ENCODE data around the gene COMMD7.

COMMD7 gene

GRCh38 chr20:32681175-32682084 is 61.8 kb downstream of the COMMD7 start:
- no peak for DNase-seq (ENCODE audit: low read depth in 3 of 3, low spot score in 1 of 3)

GRCh38 chr20:32680544-32681174 is 62.6 kb downstream of the COMMD7 start:
- no peak for DNase-seq (ENCODE audit: low read depth in 3 of 3, low spot score in 1 of 3)

GRCh38 chr20:32678948-32679347 is 64.3 kb downstream of the COMMD7 start:
- no peak for DNase-seq (ENCODE audit: low read depth in 3 of 3, low spot score in 1 of 3)

GRCh38 chr20:32675223-32675975 is 67.9 kb downstream of the COMMD7 start:
- no peak for DNase-seq (ENCODE audit: low read depth in 3 of 3, low spot score in 1 of 3)

GRCh38 chr20:32674362-32674789 is 68.9 kb downstream of the COMMD7 start:
- peak; percentile 33 to 55 (median 45) for DNase-seq (ENCODE audit: low read depth in 3 of 3, low spot score in 1 of 3)

GRCh38 chr20:32672982-32673851 is 70.0 kb downstream of the COMMD7 start:
- no peak for DNase-seq (ENCODE audit: low read depth in 3 of 3, low spot score in 1 of 3)

- DNase-seq (ENCODE audit: low read depth in 3 of 3, low spot score in 1 of 3) = no peak
Observed at GRCh38 chr20:32672394-32672981, 70.8 kb downstream of the COMMD7 start.

- no peak for DNase-seq (ENCODE audit: low read depth in 3 of 3, low spot score in 1 of 3)
Observed at GRCh38 chr20:32670773-32671455, 72.4 kb downstream of the COMMD7 start.

GRCh38 chr20:32667027-32667426 is 76.2 kb downstream of the COMMD7 start:
- no peak for DNase-seq (ENCODE audit: low read depth in 3 of 3, low spot score in 1 of 3)

GRCh38 chr20:32664678-32665159 is 78.5 kb downstream of the COMMD7 start:
- no peak for DNase-seq (ENCODE audit: low read depth in 3 of 3, low spot score in 1 of 3)

GRCh38 chr20:32664012-32664677 is 79.1 kb downstream of the COMMD7 start:
- no peak for DNase-seq (ENCODE audit: low read depth in 3 of 3, low spot score in 1 of 3)

GRCh38 chr20:32663335-32664011 is 79.8 kb downstream of the COMMD7 start:
- no peak for DNase-seq (ENCODE audit: low read depth in 3 of 3, low spot score in 1 of 3)

- no peak for DNase-seq (ENCODE audit: low read depth in 3 of 3, low spot score in 1 of 3)
Observed at GRCh38 chr20:32661820-32662528, 81.3 kb downstream of the COMMD7 start.

GRCh38 chr20:32660661-32661060 is 82.6 kb downstream of the COMMD7 start:
- no peak for DNase-seq (ENCODE audit: low read depth in 3 of 3, low spot score in 1 of 3)

- DNase-seq (ENCODE audit: low read depth in 3 of 3, low spot score in 1 of 3) = no peak
Observed at GRCh38 chr20:32656827-32657226, 86.4 kb downstream of the COMMD7 start.

GRCh38 chr20:32655903-32656512 is 87.3 kb downstream of the COMMD7 start:
- DNase-seq (ENCODE audit: low read depth in 3 of 3, low spot score in 1 of 3) = no peak

GRCh38 chr20:32652739-32653526 is 90.3 kb downstream of the COMMD7 start:
- peak; percentile 76 to 91 (median 80) for DNase-seq (ENCODE audit: low read depth in 3 of 3, low spot score in 1 of 3)
